Measurements from ENCODE around the gene SGMS2. TPM values are rescaled to one million over a fixed set of nuclear protein-coding genes. Genes with fewer than 3 reads are reported as not detected.
A peak's percentile ranks its signal among the peaks of the same experiment; 100 is the strongest.

Gene SGMS2
- polyA plus RNA-seq, 2 of the 4 experiments (the other 2 are of a cell fraction) = 8.5 to 22.6 TPM

GRCh38 chr4:107832275-107832807, 7.6 kb downstream of the SGMS2 start:
- H3K27ac ChIP-seq = no peak overlapping the region
- CTCF ChIA-PET = interaction anchor here (1.0 kb wide), 1 partner anchor 30 kb away, joined by 3 read pairs; no protein-coding TSS in a partner anchor
- DNase-seq (ENCODE audit: low read depth in 1 of 2, low spot score in 1 of 2) = no peak
- TF ChIP-seq JUNB (IDR thresholded peaks at IDR 0.05) (no peak), ZNF302 (CRISPR knock-in tag; IDR thresholded peaks at IDR 0.05) (no peak), RAD21 (conservative IDR thresholded peaks at IDR 0.05 in 1 of 2, IDR thresholded peaks at IDR 0.05 in 1 of 2) (no peak), CTCF (IDR thresholded peaks at IDR 0.05) (no peak), EHF (CRISPR knock-in tag; IDR thresholded peaks at IDR 0.05) (no peak), MAFK (IDR thresholded peaks at IDR 0.05; ENCODE audit: partially characterized antibody) (no peak), ESRRA (IDR thresholded peaks at IDR 0.05; ENCODE audit: borderline replicate concordance, low read length) (no peak), ELK1 (IDR thresholded peaks at IDR 0.05; ENCODE audit: low read depth, low read length) (no peak), POLR2A (IDR thresholded peaks at IDR 0.05; ENCODE audit: low read length) (no peak), NPAS2 (CRISPR knock-in tag; IDR thresholded peaks at IDR 0.05; ENCODE audit: borderline replicate concordance) (no peak), CEBPB (IDR thresholded peaks at IDR 0.05) (no peak), HOXB13 (CRISPR knock-in tag; IDR thresholded peaks at IDR 0.05; ENCODE audit: low read depth) (no peak)
- TF ChIP-seq, protein P1, sequence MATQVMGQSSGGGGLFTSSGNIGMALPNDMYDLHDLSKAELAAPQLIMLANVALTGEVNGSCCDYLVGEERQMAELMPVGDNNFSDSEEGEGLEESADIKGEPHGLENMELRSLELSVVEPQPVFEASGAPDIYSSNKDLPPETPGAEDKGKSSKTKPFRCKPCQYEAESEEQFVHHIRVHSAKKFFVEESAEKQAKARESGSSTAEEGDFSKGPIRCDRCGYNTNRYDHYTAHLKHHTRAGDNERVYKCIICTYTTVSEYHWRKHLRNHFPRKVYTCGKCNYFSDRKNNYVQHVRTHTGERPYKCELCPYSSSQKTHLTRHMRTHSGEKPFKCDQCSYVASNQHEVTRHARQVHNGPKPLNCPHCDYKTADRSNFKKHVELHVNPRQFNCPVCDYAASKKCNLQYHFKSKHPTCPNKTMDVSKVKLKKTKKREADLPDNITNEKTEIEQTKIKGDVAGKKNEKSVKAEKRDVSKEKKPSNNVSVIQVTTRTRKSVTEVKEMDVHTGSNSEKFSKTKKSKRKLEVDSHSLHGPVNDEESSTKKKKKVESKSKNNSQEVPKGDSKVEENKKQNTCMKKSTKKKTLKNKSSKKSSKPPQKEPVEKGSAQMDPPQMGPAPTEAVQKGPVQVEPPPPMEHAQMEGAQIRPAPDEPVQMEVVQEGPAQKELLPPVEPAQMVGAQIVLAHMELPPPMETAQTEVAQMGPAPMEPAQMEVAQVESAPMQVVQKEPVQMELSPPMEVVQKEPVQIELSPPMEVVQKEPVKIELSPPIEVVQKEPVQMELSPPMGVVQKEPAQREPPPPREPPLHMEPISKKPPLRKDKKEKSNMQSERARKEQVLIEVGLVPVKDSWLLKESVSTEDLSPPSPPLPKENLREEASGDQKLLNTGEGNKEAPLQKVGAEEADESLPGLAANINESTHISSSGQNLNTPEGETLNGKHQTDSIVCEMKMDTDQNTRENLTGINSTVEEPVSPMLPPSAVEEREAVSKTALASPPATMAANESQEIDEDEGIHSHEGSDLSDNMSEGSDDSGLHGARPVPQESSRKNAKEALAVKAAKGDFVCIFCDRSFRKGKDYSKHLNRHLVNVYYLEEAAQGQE (IDR thresholded peaks at IDR 0.05) = no peak
- H3K4me2 ChIP-seq = no peak overlapping the region
- H3K4me1 ChIP-seq = peaks cover 27% of the 10 kb centered on the region
- ATAC-seq = no peak
- 86% methylated on average over 2 of the region's 2 CpGs for WGBS (ENCODE audit: missing lambda C conversion rate)
- H3K9me3 ChIP-seq = no peaks in the 10 kb centered on the region
- H3K4me3 ChIP-seq = no peak overlapping the region
- POLR2A ChIA-PET = no interaction called here
- no peak for FAIRE-seq

DNA sequence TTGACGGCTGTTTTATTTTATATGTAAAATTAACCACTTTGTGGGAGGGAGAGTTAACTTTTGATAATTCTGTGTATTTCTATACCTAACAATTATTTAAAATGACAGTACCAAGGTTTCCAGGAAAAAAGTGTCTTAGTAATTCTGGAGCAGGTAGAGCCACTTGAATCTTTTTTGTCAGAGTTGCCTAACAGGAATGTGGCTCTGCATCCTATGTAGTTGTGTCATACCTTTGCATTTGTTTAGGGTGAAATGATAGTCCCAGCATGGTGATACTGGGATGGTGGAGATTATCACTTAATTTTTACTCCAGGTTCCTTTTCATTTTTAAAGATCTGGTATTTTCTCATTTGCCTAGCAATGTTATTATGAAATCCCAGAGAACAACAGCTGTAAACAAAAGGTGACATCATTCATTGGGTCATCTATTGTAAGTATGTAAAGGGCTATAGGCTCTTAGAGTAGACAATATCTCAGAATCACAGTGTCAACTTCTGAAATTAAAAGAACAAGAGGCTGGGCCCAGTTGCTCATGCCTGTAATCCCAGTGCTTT, 9.6 kb downstream of the SGMS2 start:
- Histone ChIP-seq H3K9me3 (no peaks in the 10 kb centered on the region), H3K4me2 (no peak overlapping the region), H3K4me3 (no peak overlapping the region), H3K27ac (0 out of 6 replicates have a peak overlapping the region, but pooled peaks of 1 of the 2 experiments have one; percentile 41), H3K4me1 (peaks cover 42% of the 10 kb centered on the region; the same call in 2 of the 3 replicates)
- TF ChIP-seq RARB (CRISPR knock-in tag; IDR thresholded peaks at IDR 0.05) (no peak), GATA3 (IDR thresholded peaks at IDR 0.05; ENCODE audit: borderline replicate concordance) (no peak), POLR2A (IDR thresholded peaks at IDR 0.05; ENCODE audit: low read length) (no peak), NR3C1 (IDR thresholded peaks at IDR 0.05) (no peak), FOSB (CRISPR knock-in tag; IDR thresholded peaks at IDR 0.05) (no peak), CBX2 (IDR thresholded peaks at IDR 0.05; ENCODE audit: borderline replicate concordance, low read depth) (no peak), POLR2AphosphoS2 (conservative IDR thresholded peaks at IDR 0.05; ENCODE audit: low read length) (no peak), NFE2L2 (conservative IDR thresholded peaks at IDR 0.05; ENCODE audit: low read length) (no peak), JUNB (IDR thresholded peaks at IDR 0.05) (no peak), CHD2 (IDR thresholded peaks at IDR 0.05; ENCODE audit: low read length, partially characterized antibody) (no peak), CBX8 (IDR thresholded peaks at IDR 0.05) (no peak), HES2 (IDR thresholded peaks at IDR 0.05) (no peak), HDAC2 (IDR thresholded peaks at IDR 0.05) (no peak)
- TF ChIP-seq, protein P2, sequence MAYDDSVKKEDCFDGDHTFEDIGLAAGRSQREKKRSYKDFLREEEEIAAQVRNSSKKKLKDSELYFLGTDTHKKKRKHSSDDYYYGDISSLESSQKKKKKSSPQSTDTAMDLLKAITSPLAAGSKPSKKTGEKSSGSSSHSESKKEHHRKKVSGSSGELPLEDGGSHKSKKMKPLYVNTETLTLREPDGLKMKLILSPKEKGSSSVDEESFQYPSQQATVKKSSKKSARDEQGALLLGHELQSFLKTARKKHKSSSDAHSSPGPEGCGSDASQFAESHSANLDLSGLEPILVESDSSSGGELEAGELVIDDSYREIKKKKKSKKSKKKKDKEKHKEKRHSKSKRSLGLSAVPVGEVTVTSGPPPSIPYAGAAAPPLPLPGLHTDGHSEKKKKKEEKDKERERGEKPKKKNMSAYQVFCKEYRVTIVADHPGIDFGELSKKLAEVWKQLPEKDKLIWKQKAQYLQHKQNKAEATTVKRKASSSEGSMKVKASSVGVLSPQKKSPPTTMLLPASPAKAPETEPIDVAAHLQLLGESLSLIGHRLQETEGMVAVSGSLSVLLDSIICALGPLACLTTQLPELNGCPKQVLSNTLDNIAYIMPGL (CRISPR knock-in tag; IDR thresholded peaks at IDR 0.05; ENCODE audit: borderline replicate concordance) = no peak
- POLR2A ChIA-PET = no interaction called here
- FAIRE-seq = no peak
- no peak for DNase-seq (ENCODE audit: low read depth in 1 of 2, low spot score in 1 of 2)
- 97% methylated on average over 1 of the region's 1 CpG for WGBS (ENCODE audit: missing lambda C conversion rate)
- no peak for ATAC-seq
- CTCF ChIA-PET = no interaction called here

Data from A549 (cell line).